Keratinocyte (primary cell): Measurements from ENCODE around the gene FLG.
"Not testable (repeated sequence)": the region's sequence is repeated elsewhere in the genome, so short reads cannot be mapped to it uniquely, and the experiment has no call there.

Experiments
- EZH2 ChIP-seq: IDR thresholded peaks from one replicate; pipeline ENCODE4 v1.6.1; 2012; ENCODE audit warnings: inconsistent platforms, mild to moderate bottlenecking, low read length, moderate library complexity
- TF ChIP-seq, protein P1 (sequence below), 3 experiments: IDR thresholded peaks in 1 of 3; conservative IDR thresholded peaks in 1 of 3; optimal IDR thresholded peaks in 1 of 3; 2 replicates in 2 of 3; 3 replicates in 1 of 3; pipeline versions ENCODE3 to v1.5.1; 2011; ENCODE audit warnings: low read length in 3 of 3, mild to moderate bottlenecking in 3 of 3, moderate library complexity in 2 of 3, control low read depth in 1 of 3, inconsistent platforms in 1 of 3; ENCODE audit not compliant: insufficient read depth in 2 of 3; ENCODE audit errors: extremely low read depth in 1 of 3

DNA sequence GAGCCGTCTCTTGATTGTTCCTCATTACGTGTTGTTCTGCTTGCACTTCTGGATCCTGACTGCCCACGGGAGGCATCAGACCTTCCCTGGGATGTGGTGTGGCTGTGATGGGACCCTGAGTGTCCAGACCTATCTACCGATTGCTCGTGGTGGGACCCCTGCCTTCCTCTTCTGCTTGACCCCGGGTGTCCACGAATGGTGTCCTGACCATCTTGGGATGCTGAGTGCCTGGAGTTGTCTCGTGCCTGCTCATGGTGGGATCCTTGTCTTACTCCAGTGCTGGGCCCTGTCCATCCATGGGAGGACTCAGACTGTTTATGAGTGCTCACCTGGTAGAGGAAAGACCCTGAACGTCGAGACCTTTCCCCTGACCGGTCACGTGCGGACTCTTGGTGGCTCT, 12.9 kb downstream of the FLG start:
- TF ChIP-seq, protein P1, sequence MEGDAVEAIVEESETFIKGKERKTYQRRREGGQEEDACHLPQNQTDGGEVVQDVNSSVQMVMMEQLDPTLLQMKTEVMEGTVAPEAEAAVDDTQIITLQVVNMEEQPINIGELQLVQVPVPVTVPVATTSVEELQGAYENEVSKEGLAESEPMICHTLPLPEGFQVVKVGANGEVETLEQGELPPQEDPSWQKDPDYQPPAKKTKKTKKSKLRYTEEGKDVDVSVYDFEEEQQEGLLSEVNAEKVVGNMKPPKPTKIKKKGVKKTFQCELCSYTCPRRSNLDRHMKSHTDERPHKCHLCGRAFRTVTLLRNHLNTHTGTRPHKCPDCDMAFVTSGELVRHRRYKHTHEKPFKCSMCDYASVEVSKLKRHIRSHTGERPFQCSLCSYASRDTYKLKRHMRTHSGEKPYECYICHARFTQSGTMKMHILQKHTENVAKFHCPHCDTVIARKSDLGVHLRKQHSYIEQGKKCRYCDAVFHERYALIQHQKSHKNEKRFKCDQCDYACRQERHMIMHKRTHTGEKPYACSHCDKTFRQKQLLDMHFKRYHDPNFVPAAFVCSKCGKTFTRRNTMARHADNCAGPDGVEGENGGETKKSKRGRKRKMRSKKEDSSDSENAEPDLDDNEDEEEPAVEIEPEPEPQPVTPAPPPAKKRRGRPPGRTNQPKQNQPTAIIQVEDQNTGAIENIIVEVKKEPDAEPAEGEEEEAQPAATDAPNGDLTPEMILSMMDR (optimal IDR thresholded peaks at IDR 0.05 in 1 of 3, IDR thresholded peaks at IDR 0.05 in 1 of 3, conservative IDR thresholded peaks at IDR 0.05 in 1 of 3; ENCODE audit: extremely low read depth in 1 of 3, insufficient read depth in 2 of 3, low read length in 3 of 3): not testable (repeated sequence)
- not testable (repeated sequence) for TF ChIP-seq EZH2
